ENCODE data around the gene OR6J1. TPM values are rescaled to one million over a fixed set of nuclear protein-coding genes. Genes with fewer than 3 reads are reported as not detected.

OR6J1 gene
- total RNA-seq, 1 donor from 2014 or later, result not detected

GRCh38 chr14:22613106-22613695, 31.0 kb downstream of the OR6J1 start:
- peak; percentile 33 for TF ChIP-seq CTCF (IDR thresholded peaks at IDR 0.05; ENCODE audit: insufficient read depth, low read length, poor library complexity, severe bottlenecking)
- H3K27me3 ChIP-seq (ENCODE audit: control insufficient read depth, insufficient read depth, low read length), result no peaks in the 10 kb centered on the region
- H3K4me3 ChIP-seq (ENCODE audit: low read depth, low read length), result no peak overlapping the region
- no peak for DNase-seq (ENCODE audit: low read depth)
- peaks cover 5% of the 10 kb centered on the region for H3K36me3 ChIP-seq (ENCODE audit: control insufficient read depth, insufficient read depth, low read length)

- Histone ChIP-seq H3K36me3 (ENCODE audit: control insufficient read depth, insufficient read depth, low read length) (peaks cover 9% of the 10 kb centered on the region), H3K4me3 (ENCODE audit: low read depth, low read length) (no peak overlapping the region), H3K27me3 (ENCODE audit: control insufficient read depth, insufficient read depth, low read length) (no peaks in the 10 kb centered on the region)
- TF ChIP-seq CTCF (IDR thresholded peaks at IDR 0.05; ENCODE audit: insufficient read depth, low read length, poor library complexity, severe bottlenecking), result no peak
- no peak for DNase-seq (ENCODE audit: low read depth)
Observed at GRCh38 chr14:22610931-22611330, 33.2 kb downstream of the OR6J1 start.

DNA sequence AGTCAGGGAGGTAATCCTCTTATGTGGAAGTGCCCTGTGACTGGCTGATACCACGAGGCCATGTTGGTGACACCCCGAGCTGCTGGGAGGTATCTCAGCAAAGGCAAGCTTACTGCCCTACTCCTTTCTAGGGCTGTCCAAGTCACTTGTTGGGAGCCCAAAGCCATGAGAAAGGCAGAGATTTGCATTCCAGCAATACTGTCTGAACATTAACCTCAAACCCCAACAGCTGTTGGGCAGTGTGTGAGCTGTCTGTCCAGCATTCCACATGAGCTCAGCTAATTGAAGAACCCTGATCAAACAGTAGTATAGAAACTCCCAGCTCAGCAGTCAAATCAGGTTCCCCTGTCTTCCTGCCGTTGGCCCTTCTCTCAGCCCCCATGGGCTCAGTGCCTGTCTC, 36.9 kb downstream of the OR6J1 start:
- Histone ChIP-seq H3K4me3 (ENCODE audit: low read depth, low read length) (no peak overlapping the region), H3K36me3 (ENCODE audit: control insufficient read depth, insufficient read depth, low read length) (peaks cover 12% of the 10 kb centered on the region), H3K27me3 (ENCODE audit: control insufficient read depth, insufficient read depth, low read length) (no peaks in the 10 kb centered on the region)
- no peak for TF ChIP-seq CTCF (IDR thresholded peaks at IDR 0.05; ENCODE audit: insufficient read depth, low read length, poor library complexity, severe bottlenecking)
- no peak for DNase-seq (ENCODE audit: low read depth)

GRCh38 chr14:22606380-22606779, 37.8 kb downstream of the OR6J1 start:
- Histone ChIP-seq H3K27me3 (ENCODE audit: control insufficient read depth, insufficient read depth, low read length) (no peaks in the 10 kb centered on the region), H3K36me3 (ENCODE audit: control insufficient read depth, insufficient read depth, low read length) (peaks cover 12% of the 10 kb centered on the region), H3K4me3 (ENCODE audit: low read depth, low read length) (no peak overlapping the region)
- TF ChIP-seq CTCF (IDR thresholded peaks at IDR 0.05; ENCODE audit: insufficient read depth, low read length, poor library complexity, severe bottlenecking), result no peak
- no peak for DNase-seq (ENCODE audit: low read depth)

- Histone ChIP-seq H3K4me3 (ENCODE audit: low read depth, low read length) (no peak overlapping the region), H3K27me3 (ENCODE audit: control insufficient read depth, insufficient read depth, low read length) (no peaks in the 10 kb centered on the region), H3K36me3 (ENCODE audit: control insufficient read depth, insufficient read depth, low read length) (peaks cover 7% of the 10 kb centered on the region)
- DNase-seq (ENCODE audit: low read depth), result no peak
- TF ChIP-seq CTCF (IDR thresholded peaks at IDR 0.05; ENCODE audit: insufficient read depth, low read length, poor library complexity, severe bottlenecking), result no peak
Observed at GRCh38 chr14:22602862-22603261, 41.3 kb downstream of the OR6J1 start.

- Histone ChIP-seq H3K4me3 (ENCODE audit: low read depth, low read length) (no peak overlapping the region), H3K27me3 (ENCODE audit: control insufficient read depth, insufficient read depth, low read length) (no peaks in the 10 kb centered on the region), H3K36me3 (ENCODE audit: control insufficient read depth, insufficient read depth, low read length) (peaks cover 3% of the 10 kb centered on the region)
- TF ChIP-seq CTCF (IDR thresholded peaks at IDR 0.05; ENCODE audit: insufficient read depth, low read length, poor library complexity, severe bottlenecking), result no peak
- no peak for DNase-seq (ENCODE audit: low read depth)
Observed at GRCh38 chr14:22601996-22602395, 42.2 kb downstream of the OR6J1 start.

Measured in kidney epithelial cell (primary cell).